ENCODE data around the gene PSME3IP1.
"Not testable (repeated sequence)": the region's sequence is repeated elsewhere in the genome, so short reads cannot be mapped to it uniquely, and the experiment has no call there.

PSME3IP1 gene

DNA sequence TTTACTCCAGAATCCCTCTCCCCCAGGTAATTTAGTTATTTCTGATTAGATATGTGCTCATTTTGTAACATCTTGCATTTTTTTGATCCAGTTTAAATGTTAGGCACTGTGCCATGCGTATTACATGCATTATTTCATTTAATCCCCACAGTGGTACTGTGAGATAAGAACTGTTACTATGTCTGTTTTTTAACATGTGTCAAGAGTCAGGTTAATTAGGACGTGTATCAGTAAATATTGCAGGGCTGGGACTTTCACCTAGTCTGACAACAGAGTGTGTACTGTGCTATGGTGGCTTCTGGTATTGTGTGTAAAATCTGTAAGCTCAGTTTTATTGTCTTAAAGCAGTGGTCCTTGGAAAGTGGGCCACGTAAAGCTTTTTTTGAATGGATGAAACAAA lies 10.9 kb upstream of the PSME3IP1 start:
- DNase-seq = no peak

DNA sequence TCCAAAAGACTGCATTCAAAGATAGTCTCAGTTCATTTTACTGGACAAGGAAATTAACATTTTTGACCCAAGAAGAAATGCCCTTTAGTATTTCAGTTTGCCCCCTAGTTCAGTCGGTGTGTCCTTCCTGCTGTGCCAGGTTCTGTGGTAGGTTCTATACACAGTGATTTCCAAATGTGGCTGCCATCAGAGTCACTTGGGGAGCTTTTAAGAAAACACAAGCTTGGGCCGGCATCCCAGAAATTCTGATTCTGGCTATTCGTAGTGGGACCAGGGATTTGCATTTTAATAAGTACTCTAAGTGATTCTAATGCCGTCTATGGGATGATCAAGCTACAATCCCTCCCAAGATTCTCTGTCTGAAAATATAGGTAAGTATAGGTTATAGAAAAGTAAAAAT lies 10.4 kb upstream of the PSME3IP1 start:
- DNase-seq = no peak

DNA sequence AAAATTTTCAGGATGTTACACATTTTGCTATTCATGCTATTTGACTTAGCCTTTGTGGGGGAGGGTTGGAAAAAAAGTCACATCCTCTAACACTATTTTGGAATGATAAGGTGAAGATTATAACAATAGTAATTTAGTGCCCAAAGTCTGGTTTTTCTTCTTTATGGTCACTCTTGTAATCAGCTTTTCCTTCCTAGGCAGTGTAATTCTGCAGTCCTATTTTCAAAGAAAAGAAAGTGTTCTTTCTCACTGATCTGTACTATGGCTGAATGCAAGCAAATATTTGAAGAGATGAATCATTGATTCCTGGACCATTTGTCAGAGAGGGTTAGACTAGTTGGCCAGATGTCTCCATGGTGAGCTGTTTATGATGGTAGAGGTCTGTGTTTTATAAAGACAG lies 8.7 kb upstream of the PSME3IP1 start:
- DNase-seq = no peak

DNA sequence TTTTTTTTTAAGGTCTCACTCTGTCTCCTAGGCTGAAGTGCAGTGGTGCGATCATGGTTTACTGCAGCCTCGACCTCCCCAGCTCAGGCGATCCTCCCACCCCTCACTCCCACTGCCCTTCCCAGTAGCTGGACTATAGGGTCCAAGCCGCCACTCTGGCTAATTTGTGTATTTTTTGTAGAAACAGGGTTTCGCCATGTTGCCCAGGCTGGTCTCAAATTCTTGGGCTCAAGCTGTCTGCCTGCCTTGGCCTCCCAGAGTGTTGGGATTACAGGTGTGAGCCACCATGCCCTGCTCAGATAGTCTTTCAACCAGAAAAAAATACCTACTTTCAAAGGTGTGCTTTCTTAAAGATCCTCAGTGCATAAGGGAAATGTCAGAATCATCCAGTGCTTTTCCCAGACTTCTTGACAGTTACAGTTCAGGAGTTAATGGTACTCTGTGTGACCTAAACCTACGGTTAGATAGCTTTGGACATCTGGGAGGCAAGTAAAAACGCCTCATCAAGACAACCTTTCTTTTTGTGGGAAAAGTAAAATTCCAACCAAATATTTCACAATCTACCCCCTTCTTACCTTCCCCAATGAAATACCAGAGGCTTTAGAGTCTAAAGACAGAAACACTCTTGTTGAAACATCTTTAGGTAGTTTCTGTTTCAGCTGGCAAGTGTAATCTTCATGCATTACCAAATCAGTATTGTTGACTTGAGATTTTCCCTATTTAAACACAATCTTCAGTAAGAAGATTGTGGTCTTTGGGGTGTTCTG lies 7.1 kb upstream of the PSME3IP1 start:
- DNase-seq = no peak

DNA sequence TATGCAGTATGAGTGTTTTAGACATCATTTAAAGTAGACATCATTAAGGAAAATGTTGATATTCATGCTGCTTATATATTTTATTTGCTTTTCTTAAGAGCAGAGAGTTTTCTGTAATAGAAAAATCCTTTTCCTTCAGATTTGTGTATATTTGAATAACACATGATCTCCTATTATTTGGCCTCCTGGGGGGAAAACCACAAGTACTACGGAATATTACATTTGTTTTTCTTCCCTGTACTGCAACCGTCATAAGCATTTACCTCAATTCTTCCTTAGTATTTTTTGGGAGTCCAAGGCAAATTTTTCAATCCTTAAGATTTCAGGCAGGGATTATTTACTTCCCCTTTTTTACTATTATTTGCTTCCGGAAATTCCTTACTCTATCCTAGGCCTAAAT lies 6.3 kb upstream of the PSME3IP1 start:
- DNase-seq = no peak

DNA sequence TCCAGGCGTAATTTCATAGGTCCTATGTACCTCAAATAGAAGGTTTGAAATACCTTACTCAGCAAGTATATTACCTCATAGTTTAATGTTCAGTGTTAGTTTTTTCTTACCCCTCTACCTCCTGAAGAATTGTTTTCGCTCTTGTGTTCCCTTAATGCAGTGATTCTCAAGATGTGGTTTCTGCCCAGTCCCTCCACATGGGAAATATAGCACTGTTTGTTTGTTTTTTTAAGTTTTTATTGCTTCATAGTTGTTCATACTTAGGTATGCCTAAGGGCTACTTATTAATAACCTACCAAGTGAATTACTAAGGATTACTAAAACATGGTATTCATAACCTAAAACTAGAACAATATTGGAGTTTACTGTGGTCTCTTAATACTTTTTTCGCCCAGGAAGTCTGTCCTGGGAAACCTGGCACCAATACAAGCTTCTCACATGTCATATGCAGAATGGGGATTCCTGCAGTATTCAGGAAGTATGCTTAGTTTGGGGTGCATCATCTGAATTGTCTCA lies 5.3 kb upstream of the PSME3IP1 start:
- no peak for DNase-seq

DNA sequence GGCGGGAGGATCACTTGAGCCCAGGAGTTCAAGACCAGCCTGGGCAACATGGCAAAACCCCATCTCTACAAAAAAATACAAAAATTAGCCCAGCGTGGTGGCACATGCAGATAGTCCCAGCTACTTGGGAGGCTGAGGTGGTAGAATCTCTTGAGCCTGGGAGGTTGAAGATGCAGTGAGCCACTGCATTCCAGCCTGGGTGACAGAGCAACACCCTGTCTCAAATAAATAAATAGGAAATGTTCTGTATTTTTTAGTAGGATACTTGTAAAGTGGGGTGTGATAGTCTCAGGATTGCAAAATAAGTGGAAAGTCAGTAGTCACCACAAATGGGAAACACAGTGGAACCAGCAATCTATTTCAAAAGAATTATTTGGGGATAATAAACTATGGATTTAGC lies 4.3 kb upstream of the PSME3IP1 start:
- DNase-seq = no peak

DNA sequence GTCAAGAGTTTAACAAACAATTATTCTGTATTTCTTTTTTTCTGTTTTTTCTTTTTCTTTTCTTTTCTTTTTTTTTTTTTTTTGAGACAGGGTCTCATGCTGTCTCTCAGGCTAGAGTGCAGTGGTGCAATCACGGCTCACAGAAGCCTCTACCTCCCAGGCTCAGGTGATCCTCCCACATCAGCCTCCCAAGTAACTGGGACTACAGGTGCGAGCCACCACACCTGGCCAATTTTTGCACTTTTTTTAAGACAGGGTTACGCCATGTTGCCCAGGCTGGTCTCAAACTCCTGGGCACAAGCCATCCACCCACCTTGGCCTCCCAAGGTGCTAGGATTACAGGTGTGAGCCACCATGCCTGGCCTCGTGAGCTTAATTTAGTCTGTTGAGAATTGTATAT lies 3.7 kb upstream of the PSME3IP1 start:
- not testable (repeated sequence) for DNase-seq

DNA sequence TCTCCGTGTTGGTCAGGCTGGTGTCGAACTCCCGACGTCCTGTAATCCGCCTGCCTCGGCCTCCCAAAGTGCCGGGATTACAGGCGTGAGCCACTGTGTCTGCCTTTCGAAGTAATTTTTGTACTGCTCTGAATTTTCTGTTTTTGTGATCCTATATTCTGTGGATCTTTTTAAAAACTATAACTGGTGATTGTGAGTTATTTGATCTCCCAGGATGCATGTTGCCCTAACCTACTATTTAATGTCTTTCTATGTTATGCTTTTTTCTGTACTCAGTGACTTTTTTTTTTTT lies 2.8 kb upstream of the PSME3IP1 start:
- DNase-seq = no peak

DNA sequence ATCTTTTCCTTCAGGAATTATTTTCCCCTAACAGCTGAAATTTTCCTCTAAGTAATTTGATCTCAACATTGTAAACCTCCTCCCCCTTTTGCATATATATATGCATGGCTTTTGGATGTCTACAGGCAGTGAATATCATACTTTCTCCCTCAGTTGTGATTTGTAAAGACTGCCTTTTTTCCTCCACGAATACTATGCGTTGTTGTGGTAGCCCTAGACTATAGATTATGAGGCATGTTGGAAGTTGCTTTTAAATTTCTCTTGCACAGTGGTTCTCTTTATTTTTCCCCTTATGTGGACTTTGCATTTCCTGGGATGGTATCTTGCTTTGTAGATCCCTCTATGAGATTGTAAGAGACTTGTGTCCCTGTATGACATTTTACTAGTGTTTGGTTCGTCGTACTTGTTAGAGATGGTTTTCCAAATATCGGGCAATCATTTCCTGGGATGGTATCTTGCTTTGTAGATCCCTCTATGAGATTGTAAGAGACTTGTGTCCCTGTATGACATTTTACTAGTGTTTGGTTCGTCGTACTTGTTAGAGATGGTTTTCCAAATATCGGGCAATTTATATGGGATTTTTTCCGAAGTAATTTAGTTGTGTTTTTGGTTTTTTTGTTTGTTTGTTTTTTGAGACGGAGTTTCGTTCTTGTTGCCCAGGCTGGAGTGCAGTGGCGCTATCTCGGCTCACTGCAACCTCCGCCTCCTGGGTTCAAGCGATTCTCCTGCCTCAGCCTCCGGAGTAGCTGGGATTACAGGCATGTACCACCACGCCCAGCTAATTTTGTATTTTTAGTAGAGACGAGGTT lies 2.3 kb upstream of the PSME3IP1 start:
- not testable (repeated sequence) for DNase-seq

DNA sequence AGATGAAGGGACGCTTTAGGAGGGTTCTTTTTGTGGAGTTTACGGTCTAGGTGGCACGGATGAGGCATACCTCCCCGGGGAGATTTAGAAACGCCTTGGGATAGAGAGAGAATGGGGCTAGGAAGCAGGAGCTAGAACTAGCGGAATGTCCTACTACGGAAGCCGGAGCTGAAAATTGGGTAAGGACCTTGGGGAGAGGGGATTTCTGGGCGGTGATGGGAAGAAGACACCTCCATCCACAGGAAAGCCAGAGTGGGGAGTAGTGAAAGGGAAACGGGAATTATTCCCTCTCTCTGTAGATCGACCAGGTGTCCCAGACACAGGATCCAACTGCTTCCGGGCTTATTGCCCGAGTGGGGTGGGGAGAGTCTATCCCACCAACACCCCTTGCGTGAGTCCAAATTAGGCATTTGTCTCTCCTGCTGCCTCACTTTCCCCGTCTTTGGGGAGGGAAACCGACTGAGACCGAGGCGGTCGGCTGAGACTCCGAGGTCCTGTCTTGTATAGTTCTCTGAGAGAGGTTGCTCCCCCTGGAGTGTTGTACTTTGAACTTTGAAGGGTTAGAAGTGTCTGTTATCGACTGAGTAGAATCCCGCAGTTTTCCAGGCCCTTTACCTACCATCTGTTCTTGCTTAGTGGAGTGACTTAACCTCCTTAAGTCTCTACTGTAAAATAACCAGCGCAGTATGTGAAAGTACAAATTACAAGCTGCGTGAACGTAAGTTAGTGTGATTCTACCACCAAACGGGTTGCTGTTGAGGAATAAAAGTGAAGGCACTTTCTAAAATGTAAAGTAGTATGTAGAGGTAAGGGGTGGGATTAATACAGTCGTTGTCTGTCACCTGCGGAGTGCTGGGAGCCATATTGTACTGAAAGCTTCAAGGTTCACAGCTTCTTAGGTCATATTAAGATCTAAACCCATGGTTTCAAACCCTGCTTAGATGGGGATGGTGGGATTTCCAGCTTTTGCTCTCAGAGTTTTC lies 1.3 kb upstream of the PSME3IP1 start:
- no peak for DNase-seq

DNA sequence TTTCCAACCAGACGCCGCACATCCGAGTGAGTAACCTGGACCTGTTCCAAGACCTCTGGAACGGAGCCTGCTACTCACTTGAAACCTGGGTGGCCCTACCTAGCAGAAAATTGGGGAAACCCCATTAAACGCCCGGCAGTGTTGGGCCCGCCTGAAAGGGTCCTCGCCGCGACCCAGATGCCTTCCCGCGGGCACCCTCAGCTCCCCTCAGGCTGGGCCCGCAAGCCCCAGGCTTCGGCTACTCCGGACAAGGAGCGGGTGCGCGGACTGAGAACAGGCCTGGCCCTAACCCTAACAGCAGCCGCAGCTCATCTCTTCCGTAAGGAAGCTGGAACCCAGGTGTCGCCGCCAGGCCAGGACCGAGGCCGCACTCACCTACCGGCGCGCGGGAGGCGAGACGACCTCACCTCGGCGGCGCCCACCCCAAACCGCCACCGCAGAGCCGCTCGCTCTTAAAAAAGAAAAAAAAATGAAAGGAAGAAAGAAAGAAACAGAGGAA lies 344 bp downstream of the PSME3IP1 start:
- DNase-seq = peak; percentile 33

DNA sequence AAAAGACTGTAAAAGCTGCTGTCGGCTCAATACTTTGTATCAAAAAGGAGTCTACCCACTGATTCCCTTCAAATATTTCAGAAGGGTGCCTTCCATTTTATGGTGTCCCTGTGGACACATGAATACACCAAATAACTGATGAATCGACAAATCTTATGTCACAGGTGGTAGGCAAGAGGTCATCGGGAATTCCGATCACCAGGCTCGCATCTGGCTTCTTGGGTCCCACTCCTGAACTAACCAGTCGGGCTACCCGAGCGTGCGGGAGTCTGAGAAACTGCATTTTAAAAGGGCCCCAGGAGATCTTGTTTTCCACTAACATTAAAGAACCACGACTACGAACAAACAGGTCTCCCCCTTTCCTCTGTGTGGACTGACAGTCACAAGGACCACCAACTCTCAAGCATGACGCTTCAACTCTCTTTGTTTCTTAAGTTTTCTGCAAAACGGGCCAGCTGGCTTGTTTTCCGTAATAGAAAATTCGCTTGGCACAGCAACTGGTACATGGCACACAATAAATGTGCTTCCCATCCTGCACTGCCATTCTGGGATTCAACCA lies 873 bp downstream of the PSME3IP1 start:
- no peak for DNase-seq

DNA sequence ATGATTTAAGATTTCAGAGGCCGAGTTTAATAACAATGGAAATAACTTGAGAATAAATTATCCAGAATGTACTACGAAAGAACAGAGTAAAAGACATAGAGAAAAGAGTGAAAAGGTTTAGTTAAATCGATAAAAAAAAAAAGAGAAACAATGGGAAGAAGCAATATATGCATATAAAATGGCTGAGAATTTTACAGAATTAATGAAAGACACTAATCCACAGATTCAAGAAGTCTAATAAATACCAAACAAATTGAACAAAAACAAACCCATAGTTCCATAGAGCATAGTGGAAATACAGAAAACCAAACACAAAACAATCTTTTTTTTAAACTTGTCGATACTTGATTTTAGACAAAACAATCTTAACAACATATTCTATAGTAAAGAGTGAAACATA lies 1.7 kb downstream of the PSME3IP1 start:
- DNase-seq = no peak

DNA sequence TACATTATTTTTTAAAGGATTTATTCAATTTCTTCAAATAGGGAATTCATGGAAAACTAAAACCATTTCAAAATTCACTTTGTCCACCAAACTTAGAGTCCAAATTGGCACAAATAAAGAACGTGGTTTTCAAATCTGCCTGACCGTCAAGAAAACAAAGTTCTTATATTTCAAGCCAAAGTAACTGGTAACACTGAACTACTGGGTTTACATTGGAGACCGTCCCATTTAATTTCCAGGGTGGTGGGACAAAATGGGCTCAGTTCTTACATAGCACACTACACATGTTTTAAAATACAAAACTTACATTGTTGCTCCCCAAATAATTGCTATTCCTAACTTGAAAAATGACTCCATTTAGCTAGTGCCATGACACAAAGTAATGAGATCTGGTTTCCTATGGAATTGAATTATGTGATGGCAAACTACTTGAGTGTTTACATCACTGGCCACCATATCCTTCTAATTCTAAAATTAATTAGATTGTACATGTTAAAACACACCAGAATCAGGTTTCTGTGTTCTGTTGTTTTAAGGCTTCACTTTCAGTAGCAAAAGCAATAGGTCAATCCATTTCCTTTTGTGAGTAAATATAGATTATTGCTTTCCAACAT lies 6.5 kb downstream of the PSME3IP1 start:
- DNase-seq = no peak

DNA sequence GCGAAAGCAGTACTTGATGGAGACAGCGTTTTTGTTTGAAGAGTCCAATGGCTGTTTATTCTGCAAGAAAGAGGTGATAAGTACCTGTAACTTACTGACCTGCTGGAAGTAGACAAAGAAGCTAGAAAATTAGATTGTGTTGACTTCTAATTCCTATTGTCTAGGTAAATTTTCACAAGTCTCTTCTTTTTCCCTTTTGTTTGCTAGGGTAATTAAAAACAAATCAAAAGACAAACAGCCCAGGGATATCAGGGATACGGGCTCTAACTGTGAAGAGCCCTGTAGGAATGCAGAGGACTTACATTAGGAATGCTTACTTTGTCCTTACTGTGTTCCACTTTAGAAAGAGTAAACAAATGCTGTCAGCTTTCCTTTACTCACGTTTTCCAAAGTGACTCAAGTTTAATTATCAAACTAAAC lies 7.0 kb downstream of the PSME3IP1 start:
- no peak for DNase-seq

DNA sequence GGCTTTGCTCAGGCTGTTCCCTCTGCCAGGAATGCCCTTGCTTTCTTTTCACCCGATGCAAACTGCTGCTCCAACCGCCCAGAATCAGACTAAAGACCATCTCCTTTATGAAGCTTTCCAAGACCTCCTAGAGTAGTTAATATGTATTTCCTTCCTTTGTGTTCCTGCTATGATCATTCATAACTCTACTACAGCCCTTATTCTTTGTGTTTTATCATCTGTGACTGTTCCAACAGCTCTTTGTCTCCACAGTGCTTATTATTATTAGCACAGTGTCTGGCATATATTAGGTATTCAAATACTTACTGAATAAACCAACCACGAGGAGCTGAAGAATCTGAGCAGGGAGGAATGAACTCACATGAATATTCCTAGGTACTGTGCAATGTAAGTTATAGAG lies 7.6 kb downstream of the PSME3IP1 start:
- no peak for DNase-seq

DNA sequence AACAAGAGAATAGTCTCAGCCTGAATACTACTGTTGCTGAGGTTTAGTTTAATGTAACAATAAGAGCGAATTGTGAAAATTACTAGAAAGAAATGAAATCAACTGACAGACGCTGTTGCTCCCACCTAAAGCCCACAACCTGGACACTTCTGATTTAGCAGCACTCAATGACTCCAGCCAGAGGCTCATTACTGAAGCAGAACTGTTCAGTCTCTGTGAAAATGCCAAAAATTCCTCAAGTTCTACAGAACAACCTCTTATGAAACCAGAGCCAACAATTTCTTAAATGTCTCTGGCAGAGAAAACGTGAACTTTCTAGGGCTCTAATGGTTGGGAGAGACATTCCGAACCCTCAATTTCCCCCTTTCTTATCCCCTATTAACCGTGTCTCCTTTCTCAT lies 9.9 kb downstream of the PSME3IP1 start:
- DNase-seq = no peak

DNA sequence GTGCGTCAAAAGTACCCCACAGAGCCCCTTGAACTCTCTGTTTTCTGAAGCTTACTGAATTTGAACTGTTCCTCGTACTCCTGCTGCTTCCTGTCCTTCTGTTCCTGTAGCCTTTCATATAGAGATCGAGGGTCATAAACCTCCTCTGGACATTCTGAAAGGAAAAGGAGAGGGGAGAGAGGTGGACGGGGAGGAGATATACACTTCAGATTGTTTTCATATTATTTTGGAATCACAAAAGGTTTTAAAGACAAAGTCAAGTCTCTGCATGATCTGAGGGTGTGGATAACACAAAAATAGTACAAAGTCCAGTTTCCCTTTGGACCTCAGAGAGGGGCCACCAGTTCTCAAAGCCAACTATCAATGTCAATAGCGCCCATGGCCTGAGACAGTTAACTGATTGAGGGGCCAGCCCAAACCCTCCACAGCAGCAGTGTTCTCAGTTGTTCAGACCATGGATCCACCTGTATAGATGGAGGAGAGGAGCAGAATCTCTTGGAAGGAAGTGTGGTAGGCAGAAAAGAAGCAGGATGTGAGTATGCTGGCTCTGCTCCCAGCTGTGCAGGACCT lies 13.0 kb downstream of the PSME3IP1 start:
- DNase-seq = no peak

DNA sequence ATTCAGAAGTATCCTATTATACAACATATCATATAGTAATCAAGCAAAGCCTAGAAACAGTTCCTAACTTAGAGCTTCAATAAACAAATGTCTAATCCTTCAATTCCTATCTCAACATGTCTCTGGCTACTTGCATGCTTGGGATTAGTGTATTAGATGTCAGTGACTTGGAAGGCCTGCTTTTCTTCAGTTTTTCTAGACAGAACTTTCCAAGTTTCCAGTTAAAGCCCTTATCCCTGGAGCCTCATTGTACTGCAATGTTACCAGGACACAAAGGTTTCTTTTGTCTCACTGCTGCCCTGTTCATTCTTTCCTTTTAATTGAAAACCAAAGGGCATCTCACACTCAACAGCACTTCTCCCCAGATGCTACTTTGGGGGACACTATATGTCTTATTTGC lies 16.5 kb downstream of the PSME3IP1 start:
- no peak for DNase-seq

DNA sequence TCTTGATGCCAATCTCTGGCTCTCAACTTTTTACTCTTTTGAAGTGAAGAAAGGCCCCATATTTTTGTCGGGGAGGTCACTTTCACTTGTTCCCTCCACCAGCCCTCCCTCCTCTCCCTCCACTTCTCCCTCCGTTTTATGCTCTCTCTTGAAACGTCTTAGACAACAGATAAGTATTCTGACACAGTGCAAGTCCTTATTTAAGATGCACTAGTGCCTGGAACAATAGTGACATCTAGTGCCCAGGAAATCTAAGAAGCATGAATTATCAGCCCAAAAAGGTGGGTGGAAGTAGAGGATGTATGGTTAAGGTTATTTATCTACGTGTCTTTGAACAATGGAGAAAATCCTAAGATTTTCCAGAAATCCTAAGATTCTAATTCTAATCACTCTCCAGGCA lies 17.9 kb downstream of the PSME3IP1 start:
- no peak for DNase-seq

DNA sequence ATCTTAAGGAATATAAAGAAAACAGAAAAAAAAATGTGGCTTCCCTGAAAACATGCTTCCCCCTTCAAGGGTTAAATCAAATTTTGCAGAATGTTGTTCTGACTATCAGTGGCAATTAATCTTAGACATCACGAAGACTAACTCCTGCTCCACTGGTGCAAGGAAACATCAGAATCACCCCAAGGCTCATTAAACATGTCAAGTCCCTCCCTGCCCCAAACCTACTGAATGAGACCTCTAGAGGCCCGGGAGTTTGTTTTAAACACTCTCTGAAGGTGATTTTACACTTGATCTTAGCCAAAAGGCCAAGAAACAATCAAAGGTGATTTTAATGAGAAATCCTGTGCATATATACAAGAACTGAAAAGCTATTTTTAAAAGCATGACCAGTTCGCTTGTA lies 18.3 kb downstream of the PSME3IP1 start:
- DNase-seq = no peak
